Esophagus muscularis mucosa (tissue), 4 donors: ENCODE measurements around the gene GCDH. TPM values are rescaled to one million over a fixed set of nuclear protein-coding genes. Genes with fewer than 3 reads are reported as not detected.

Source experiments
- DNase-seq: peaks from one replicate; pipeline ENCODE4 v3.0.0-alpha.2; 2017; ENCODE audit errors: extremely low spot score
- H3K27ac ChIP-seq, 4 donors: fragments of 200-600 bp; sonication (generic); replicated peaks in 1 of 4; 1 replicate in 3 of 4; 2 replicates in 1 of 4; pipeline ENCODE4 v1.5.1; 2016 to 2019; ENCODE audit warnings: mild to moderate bottlenecking in 1 of 4
- H3K27me3 ChIP-seq, 4 donors: fragments of 200-600 bp; sonication (generic); one replicate each; pipeline versions ENCODE4 v1.5.1 to v1.6.0; 2016 to 2019
- H3K36me3 ChIP-seq, 4 donors: fragments of 200-600 bp; sonication (generic); one replicate each; pipeline ENCODE4 v1.5.1; 2016 to 2019
- H3K4me1 ChIP-seq, 4 donors: fragments of 200-600 bp; sonication (generic); one replicate each; pipeline ENCODE4 v1.5.1; 2016 to 2019
- H3K4me3 ChIP-seq, 4 donors: fragments of 200-600 bp; sonication (generic); 1 replicate in 2 of 4; 2 replicates in 2 of 4; pipeline ENCODE4 v1.5.1; 2016 to 2019; ENCODE audit warnings: mild to moderate bottlenecking in 4 of 4, moderate library complexity in 1 of 4
- H3K9me3 ChIP-seq, 4 donors: fragments of 200-600 bp; sonication (generic); 1 replicate in 3 of 4; 2 replicates in 1 of 4; pipeline ENCODE4 v1.5.1; 2016 to 2019
- EP300 ChIP-seq: sonication (generic); formaldehyde crosslinking; IDR thresholded peaks from one replicate; pipeline ENCODE4 v1.6.1; 2017; ENCODE audit warnings: antibody characterized with exemption
- POLR2A ChIP-seq: fragments of 450-650 bp; IDR thresholded peaks from one replicate; pipeline ENCODE4 v1.6.1; 2017; ENCODE audit warnings: antibody characterized with exemption, moderate library complexity, mild to moderate bottlenecking, low read depth
- POLR2AphosphoS5 ChIP-seq, 2 donors: sonication (generic); formaldehyde crosslinking; IDR thresholded peaks; one replicate each; pipeline ENCODE4 v1.6.1; 2017; ENCODE audit warnings: antibody characterized with exemption in 2 of 2
- WGBS: methylation state at CpG from one replicate; pipeline ENCODE4 v1.1.5; 2018; 5-methylcytosine and 5-hydroxymethylcytosine counted together
- intact Hi-C: fragments of 100-400 bp; cut with DNase I; formaldehyde crosslinking; loops from one replicate; pipeline ENCODE4 v1.15.1; 2023
- total RNA-seq, 4 donors: library from RNA; depleted of rRNA; stranded (reverse); fragments of >200 nt; gene quantifications; one replicate each; pipeline versions ENCODE4 v1.1.0 to v1.2.1, GENCODE V29; 2016
- TF ChIP-seq, protein P1 (sequence below), 3 experiments: fragments of 200-600 bp in 2 of 3; fragments of 450-650 bp in 1 of 3; sonication (generic) in 2 of 3; IDR thresholded peaks; one replicate each; pipeline ENCODE4 v1.5.1; 2017 to 2019; ENCODE audit warnings: antibody characterized with exemption in 3 of 3, mild to moderate bottlenecking in 2 of 3, moderate library complexity in 1 of 3

Gene GCDH
- total RNA-seq, 4 donors from 2014 or later = 36.1 to 63.6 (median 52.9) TPM

DNA sequence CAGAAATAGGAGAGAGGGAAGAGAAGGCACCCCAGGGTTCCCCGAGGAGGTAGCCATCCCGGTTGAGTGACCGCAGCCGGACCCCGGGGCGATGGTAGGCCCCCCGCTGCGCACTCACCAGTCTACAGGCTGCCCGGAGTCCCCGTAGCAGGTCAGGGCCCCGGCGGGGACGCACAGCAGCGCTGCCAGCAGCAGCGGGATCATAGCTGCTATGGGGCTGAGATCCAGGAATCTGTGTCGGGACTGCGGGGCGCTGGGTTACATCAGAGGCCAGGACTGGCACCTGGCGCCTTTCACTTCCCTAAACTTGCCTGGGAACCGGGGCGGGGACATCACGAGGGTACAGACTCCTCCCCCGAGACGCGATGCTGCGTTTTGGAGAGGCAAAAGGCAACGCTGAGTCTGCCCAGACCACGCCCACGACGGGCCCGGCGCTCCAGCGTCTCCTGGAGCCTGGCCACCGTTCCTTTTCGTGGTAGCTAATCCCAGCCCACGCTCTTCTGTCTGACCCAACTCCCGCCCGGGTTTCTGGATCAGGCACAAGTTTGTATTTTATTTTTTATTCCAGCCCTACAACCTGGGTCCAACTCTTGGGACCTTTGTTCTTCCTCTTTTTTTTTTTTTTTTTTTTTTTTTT lies 9.7 kb upstream of the GCDH start, which contains the start of gene DNASE2:
Gene DNASE2 (minus strand): TSS at position 278 of the 637 bp plus-strand sequence. CDS start 74 bp downstream, at position 204.
- H3K4me3 ChIP-seq = peak within 1 kb of the TSS; percentile 72 to 91 (median 74)
- intact Hi-C loops = no loop called here
- under 1% methylated on average over 20 of the region's 38 CpGs for WGBS
- peak within 1 kb of the TSS; percentile 82 to 96 (median 92) for H3K27ac ChIP-seq
- peaks cover 25 to 29% (median 25%) of the 10 kb centered on the region in 4 donors for H3K36me3 ChIP-seq
- peaks cover 0 to 13% (median 6%) of the 10 kb centered on the region in 4 donors for H3K9me3 ChIP-seq
- peak; percentile 92 to 94 for TF ChIP-seq POLR2AphosphoS5 (IDR thresholded peaks at IDR 0.05)
- TF ChIP-seq, protein P1, sequence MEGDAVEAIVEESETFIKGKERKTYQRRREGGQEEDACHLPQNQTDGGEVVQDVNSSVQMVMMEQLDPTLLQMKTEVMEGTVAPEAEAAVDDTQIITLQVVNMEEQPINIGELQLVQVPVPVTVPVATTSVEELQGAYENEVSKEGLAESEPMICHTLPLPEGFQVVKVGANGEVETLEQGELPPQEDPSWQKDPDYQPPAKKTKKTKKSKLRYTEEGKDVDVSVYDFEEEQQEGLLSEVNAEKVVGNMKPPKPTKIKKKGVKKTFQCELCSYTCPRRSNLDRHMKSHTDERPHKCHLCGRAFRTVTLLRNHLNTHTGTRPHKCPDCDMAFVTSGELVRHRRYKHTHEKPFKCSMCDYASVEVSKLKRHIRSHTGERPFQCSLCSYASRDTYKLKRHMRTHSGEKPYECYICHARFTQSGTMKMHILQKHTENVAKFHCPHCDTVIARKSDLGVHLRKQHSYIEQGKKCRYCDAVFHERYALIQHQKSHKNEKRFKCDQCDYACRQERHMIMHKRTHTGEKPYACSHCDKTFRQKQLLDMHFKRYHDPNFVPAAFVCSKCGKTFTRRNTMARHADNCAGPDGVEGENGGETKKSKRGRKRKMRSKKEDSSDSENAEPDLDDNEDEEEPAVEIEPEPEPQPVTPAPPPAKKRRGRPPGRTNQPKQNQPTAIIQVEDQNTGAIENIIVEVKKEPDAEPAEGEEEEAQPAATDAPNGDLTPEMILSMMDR (IDR thresholded peaks at IDR 0.05) = peak in 1 of 3 experiments; percentile 15
- no peak for TF ChIP-seq POLR2A
- TF ChIP-seq EP300 = no peak
- H3K27me3 ChIP-seq = peaks cover 0 to 31% (median 21%) of the 10 kb centered on the region in 4 donors
- DNase-seq = peak; percentile 99
- peaks cover 18 to 36% (median 29%) of the 10 kb centered on the region in 4 donors for H3K4me1 ChIP-seq

DNA sequence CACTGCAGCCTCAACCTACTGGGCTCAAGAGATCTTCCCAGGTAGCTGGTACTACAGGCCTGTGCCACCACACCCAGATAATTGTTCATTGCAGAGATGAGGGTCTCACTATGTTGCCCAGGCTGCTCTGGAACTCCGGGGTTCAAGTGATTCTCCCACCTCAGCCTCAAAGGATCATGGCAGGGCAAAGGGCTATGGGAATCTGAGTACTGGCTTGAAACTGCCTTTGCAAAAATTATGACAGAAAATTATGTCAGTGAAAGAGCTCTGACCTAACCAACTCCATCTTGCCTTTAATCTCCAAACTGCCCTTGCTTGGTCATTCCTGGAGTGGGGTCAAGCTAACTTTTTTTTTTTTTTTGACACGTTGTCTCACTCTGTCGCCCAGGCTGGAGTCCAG lies 8.4 kb upstream of the GCDH start:
- 87% methylated on average over 3 of the region's 3 CpGs for WGBS
- H3K4me3 ChIP-seq = no peak overlapping the region
- peaks cover 0 to 43% (median 21%) of the 10 kb centered on the region in 4 donors for H3K27me3 ChIP-seq
- DNase-seq = no peak
- intact Hi-C loops = no loop called here
- H3K4me1 ChIP-seq = peaks cover 18 to 36% (median 29%) of the 10 kb centered on the region in 4 donors
- peaks cover 0 to 13% (median 6%) of the 10 kb centered on the region in 4 donors for H3K9me3 ChIP-seq
- no peak overlapping the region for H3K27ac ChIP-seq
- TF ChIP-seq, protein P1 (IDR thresholded peaks at IDR 0.05) = no peak
- TF ChIP-seq EP300 = no peak
- TF ChIP-seq POLR2A = no peak
- TF ChIP-seq POLR2AphosphoS5 (IDR thresholded peaks at IDR 0.05) = no peak
- peaks cover 12 to 16% (median 12%) of the 10 kb centered on the region in 4 donors for H3K36me3 ChIP-seq

DNA sequence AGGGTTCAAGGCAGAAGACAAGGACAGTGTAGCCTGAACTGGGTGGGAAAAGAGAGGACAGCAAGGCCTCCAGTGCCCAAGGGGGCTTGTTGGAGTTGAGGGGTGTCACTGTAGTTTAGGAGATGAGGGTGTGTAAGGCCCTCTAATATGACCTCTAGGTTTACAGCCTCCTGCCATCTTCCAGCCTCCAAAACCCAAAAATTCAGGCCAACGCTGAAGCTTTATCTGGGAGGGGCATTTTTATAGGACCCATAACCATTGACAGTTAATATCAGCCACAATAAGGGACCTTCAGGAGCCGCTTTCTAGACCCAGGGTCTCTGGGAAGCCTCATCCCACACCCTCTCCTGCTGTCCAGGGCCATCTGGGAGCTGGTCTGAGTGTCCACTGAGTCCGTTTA lies 6.8 kb upstream of the GCDH start:
- H3K4me1 ChIP-seq = peaks cover 18 to 36% (median 29%) of the 10 kb centered on the region in 4 donors
- peaks cover 0 to under 1% (median 0%) of the 10 kb centered on the region in 4 donors for H3K36me3 ChIP-seq
- intact Hi-C loops = no loop called here
- no peak for DNase-seq
- H3K27ac ChIP-seq = no peak overlapping the region
- peaks cover 0 to 43% (median 21%) of the 10 kb centered on the region in 4 donors for H3K27me3 ChIP-seq
- H3K4me3 ChIP-seq = no peak overlapping the region
- peaks cover 0 to 13% (median 6%) of the 10 kb centered on the region in 4 donors for H3K9me3 ChIP-seq
- TF ChIP-seq POLR2AphosphoS5 (IDR thresholded peaks at IDR 0.05) (no peak), POLR2A (no peak), EP300 (no peak)
- TF ChIP-seq, protein P1 (IDR thresholded peaks at IDR 0.05) = no peak
- 96% methylated on average over 3 of the region's 3 CpGs for WGBS

DNA sequence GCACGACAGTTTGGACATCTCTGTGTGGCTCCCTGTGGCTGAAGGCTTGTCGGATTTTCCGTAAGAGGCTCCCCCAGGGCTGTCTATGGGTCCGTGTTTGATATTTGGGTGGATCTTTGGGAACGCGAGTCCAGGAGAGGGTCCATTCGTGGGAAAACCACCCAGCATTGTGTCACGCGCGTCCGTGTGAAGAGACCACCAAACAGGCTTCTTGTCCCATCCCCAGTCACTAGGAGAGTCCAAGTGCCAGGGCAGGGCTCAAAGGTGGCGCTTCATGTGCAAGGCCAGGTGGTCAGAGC lies 6.4 kb upstream of the GCDH start:
- TF ChIP-seq, protein P1 (IDR thresholded peaks at IDR 0.05) = no peak
- TF ChIP-seq EP300 = no peak
- TF ChIP-seq POLR2AphosphoS5 (IDR thresholded peaks at IDR 0.05) = no peak
- DNase-seq = no peak
- WGBS = 77% methylated on average over 8 of the region's 12 CpGs
- Histone ChIP-seq H3K27me3 (peaks cover 0 to 43% (median 21%) of the 10 kb centered on the region in 4 donors), H3K9me3 (peaks cover 0 to 13% (median 6%) of the 10 kb centered on the region in 4 donors), H3K4me1 (peaks cover 18 to 36% (median 29%) of the 10 kb centered on the region in 4 donors), H3K36me3 (no peaks in the 10 kb centered on the region), H3K27ac (no peak overlapping the region), H3K4me3 (peak overlapping the region in 2 of 4 donors; percentile 51 to 56)
- intact Hi-C loops = no loop called here
